MCF 10A (cell line): ENCODE measurements around the gene TOP2A. TPM values are rescaled to one million over a fixed set of nuclear protein-coding genes. Genes with fewer than 3 reads are reported as not detected.

Experiments
- BruUV-seq: library from RNA; stranded (reverse); fragments of 400-500 nt; replicated peaks from 2 replicates; lab custom pipeline; 2021; lab: Mats Ljungman, UMichigan
- CTCF ChIA-PET: fragments of 300-600 bp; sonication (Branson Sonifier 250); formaldehyde crosslinking; extraction: SDS; loops from one replicate; lab custom pipeline; 2021; ENCODE audit warnings: antibody characterized with exemption, inconsistent platforms; lab: Yijun Ruan, JAX
- POLR2A ChIA-PET: fragments of 300-600, 350-650 bp; sonication (Branson Sonifier 250); formaldehyde crosslinking; extraction: SDS; loops from one replicate; lab custom pipeline; 2020; ENCODE audit warnings: antibody characterized with exemption, inconsistent platforms; lab: Yijun Ruan, JAX
- DNase-seq: peaks from one replicate; pipeline ENCODE4 v3.0.0-alpha.2; 2018; ENCODE audit not compliant: unreplicated experiment
- H3K27ac Mint-ChIP-seq: one replicate; pipeline ENCODE4 v1.8.0; 2022; ENCODE audit warnings: mild to moderate bottlenecking, low read depth, mixed read lengths; ENCODE audit not compliant: unreplicated experiment
- H3K27me3 Mint-ChIP-seq: one replicate; pipeline ENCODE4 v1.8.0; 2022; ENCODE audit warnings: mixed read lengths; ENCODE audit not compliant: insufficient read depth, unreplicated experiment
- H3K36me3 Mint-ChIP-seq: one replicate; pipeline ENCODE4 v1.8.0; 2022; ENCODE audit warnings: mild to moderate bottlenecking, moderate library complexity, mixed read lengths; ENCODE audit not compliant: insufficient read depth, unreplicated experiment
- H3K4me1 Mint-ChIP-seq: one replicate; pipeline ENCODE4 v1.8.0; 2022; ENCODE audit warnings: mixed read lengths; ENCODE audit not compliant: insufficient read depth, unreplicated experiment
- H3K4me3 Mint-ChIP-seq: one replicate; pipeline ENCODE4 v1.8.0; 2022; ENCODE audit warnings: mild to moderate bottlenecking, moderate library complexity, mixed read lengths; ENCODE audit not compliant: unreplicated experiment
- H3K9me3 Mint-ChIP-seq: one replicate; pipeline ENCODE4 v1.8.0; 2022; ENCODE audit warnings: mixed read lengths; ENCODE audit not compliant: unreplicated experiment
- CTCF ChIP-seq: fragments of 200-600 bp; IDR thresholded peaks from one replicate; pipeline ENCODE4 v1.8.0; 2022; ENCODE audit warnings: antibody characterized with exemption, mild to moderate bottlenecking; ENCODE audit not compliant: unreplicated experiment
- intact Hi-C: fragments of 100-400 bp; cut with micrococcal nuclease; formaldehyde crosslinking; loops from 2 replicates; pipeline ENCODE4 v1.14.1; 2022
- total RNA-seq: library from RNA; stranded (reverse); gene quantifications from 2 replicates; pipeline ENCODE4 v1.2.3, GENCODE V29; 2022

TOP2A gene
- total RNA-seq, 1 experiment from 2014 or later: 151 TPM

DNA sequence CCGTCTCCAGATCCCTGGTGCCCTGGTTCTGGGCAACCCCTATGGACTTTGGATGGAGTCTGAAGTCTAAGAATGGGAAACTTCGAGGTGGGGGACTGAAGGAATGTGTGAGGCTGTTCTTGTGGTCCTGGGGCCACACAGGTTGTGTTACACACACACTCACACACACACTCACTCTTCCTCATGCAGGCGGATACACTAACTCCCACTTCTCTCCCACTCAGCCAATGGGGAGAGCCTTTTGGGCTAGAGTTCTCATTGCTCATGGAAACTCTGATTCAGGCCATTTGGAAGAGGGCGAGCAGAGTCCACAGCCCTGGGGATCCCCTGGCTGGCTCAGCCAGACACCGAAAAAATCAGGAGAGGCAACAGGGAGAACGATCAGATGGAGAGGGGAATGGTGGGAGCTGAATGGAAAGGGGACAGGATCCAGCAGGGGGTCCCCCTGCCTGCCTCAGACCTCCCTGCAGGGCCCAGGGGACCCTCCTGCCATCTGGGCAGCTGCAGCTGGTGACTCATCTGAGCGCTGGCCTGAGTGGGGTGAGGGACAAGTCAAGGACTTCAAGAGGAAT is 34.6 kb upstream of the TOP2A start:
- DNase-seq: no peak
- Mint-ChIP-seq H3K4me3 (no peak overlapping the region), H3K27ac (no peak overlapping the region), H3K27me3 (peaks cover 26% of the 10 kb centered on the region), H3K9me3 (no peaks in the 10 kb centered on the region), H3K36me3 (no peaks in the 10 kb centered on the region), H3K4me1 (peaks cover 27% of the 10 kb centered on the region)
- CTCF ChIA-PET: interaction anchor here (0.6 to 1.1 kb wide), 5 partner anchors 10 to 768 kb away, joined by 3 to 5 read pairs (median 3); no protein-coding TSS in a partner anchor
- TF ChIP-seq CTCF: no peak
- POLR2A ChIA-PET: interaction anchor here (0.6 to 6.7 kb wide), 5 partner anchors 13 to 404 kb away, joined by 3 to 40 read pairs (median 3); no protein-coding TSS in a partner anchor
- intact Hi-C loops: no loop called here
- BruUV-seq: no TSS peak

GRCh38 chr17:40451420-40451819 is 33.7 kb upstream of the TOP2A start:
- no peaks in the 10 kb centered on the region for H3K9me3 Mint-ChIP-seq
- peaks cover 29% of the 10 kb centered on the region for H3K27me3 Mint-ChIP-seq
- peaks cover 27% of the 10 kb centered on the region for H3K4me1 Mint-ChIP-seq
- BruUV-seq: no TSS peak
- ChIA-PET CTCF (interaction anchor here (0.6 to 1.1 kb wide), 4 partner anchors 9 to 97 kb away, joined by 3 to 9 read pairs (median 3); no protein-coding TSS in a partner anchor), POLR2A (interaction anchor here (0.7 to 6.7 kb wide), 4 partner anchors 10 to 168 kb away, joined by 3 to 40 read pairs (median 4); no protein-coding TSS in a partner anchor)
- peak overlapping the region; percentile 31 for H3K27ac Mint-ChIP-seq
- H3K36me3 Mint-ChIP-seq: no peaks in the 10 kb centered on the region
- H3K4me3 Mint-ChIP-seq: no peak overlapping the region
- TF ChIP-seq CTCF: no peak
- intact Hi-C loops: no loop called here
- DNase-seq: no peak

DNA sequence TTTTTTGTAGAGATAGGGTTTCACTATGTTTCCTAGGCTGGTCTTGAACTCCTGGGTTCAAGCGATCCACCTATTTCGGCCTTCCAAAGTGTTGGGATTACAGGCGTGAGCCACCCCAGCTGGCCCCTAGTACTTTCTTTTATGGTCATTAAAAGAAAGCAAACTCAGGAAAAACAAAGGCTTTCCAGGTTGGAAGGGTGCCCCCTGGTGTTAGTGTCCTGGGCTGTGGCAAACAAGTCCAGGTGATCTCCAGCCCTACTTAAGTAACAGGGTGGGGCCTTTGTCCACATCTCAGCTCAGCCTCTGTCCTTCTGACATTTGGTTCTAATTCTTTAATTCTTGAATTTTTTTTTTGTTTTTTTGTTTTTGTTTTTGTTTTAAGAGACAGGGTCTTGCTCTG is 32.5 kb upstream of the TOP2A start:
- intact Hi-C loops: no loop called here
- Mint-ChIP-seq H3K4me1 (peaks cover 29% of the 10 kb centered on the region), H3K4me3 (no peak overlapping the region), H3K36me3 (no peaks in the 10 kb centered on the region), H3K27ac (no peak overlapping the region), H3K9me3 (no peaks in the 10 kb centered on the region), H3K27me3 (peaks cover 21% of the 10 kb centered on the region)
- DNase-seq: peak; percentile 65
- ChIA-PET CTCF (interaction anchor here (0.5 to 2.4 kb wide), 15 partner anchors 9 to 890 kb away, joined by 3 to 21 read pairs (median 4); no protein-coding TSS in a partner anchor), POLR2A (interaction anchor here (0.6 to 6.7 kb wide), 4 partner anchors 21 to 100 kb away, joined by 3 to 40 read pairs (median 4); no protein-coding TSS in a partner anchor)
- TF ChIP-seq CTCF: peak; percentile 40
- no TSS peak for BruUV-seq

DNA sequence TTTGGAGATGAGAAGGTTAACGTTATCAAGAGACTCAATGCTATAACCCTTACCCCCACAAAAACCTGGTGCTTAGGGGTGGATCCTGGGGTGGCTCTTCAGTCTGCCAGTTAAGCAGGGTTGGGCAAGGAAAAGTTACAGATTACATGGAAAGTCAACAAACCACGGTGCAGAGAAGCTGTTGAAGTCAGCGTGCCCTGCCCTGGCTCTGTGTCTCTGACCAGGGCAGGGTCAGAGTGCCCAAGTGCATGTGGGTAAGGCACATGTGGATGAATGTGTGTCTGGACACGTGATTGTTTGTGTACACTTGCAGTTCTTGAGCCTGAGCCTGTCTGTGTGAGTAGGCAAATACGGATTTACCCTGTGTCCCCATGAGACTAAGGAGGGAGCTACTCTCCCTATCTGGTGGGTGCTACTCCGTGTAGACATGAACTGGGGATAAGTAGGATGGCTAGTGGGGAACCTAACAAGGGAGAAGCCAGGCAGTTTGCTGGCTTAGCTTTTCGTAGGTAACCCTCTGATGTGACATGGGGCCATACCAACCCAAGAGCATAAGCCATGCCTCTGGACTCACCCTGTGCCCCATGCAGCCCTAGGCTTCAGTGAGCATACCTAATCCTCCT is 31.1 kb upstream of the TOP2A start:
- intact Hi-C loops: no loop called here
- no peaks in the 10 kb centered on the region for H3K36me3 Mint-ChIP-seq

More for the DNA sequence above, 31.1 kb upstream of the TOP2A start:
- H3K4me3 Mint-ChIP-seq: no peak overlapping the region
- H3K27me3 Mint-ChIP-seq: peaks cover 32% of the 10 kb centered on the region
- ChIA-PET CTCF (interaction anchor here (0.7 to 2.4 kb wide), 8 partner anchors 8 to 332 kb away, joined by 3 to 21 read pairs (median 4); no protein-coding TSS in a partner anchor), POLR2A (interaction anchor here (1.2 to 6.7 kb wide), 2 partner anchors 11 to 22 kb away, joined by 3 to 40 read pairs; no protein-coding TSS in a partner anchor)
- no peaks in the 10 kb centered on the region for H3K9me3 Mint-ChIP-seq
- no peak for DNase-seq
- H3K27ac Mint-ChIP-seq: no peak overlapping the region
- peaks cover 36% of the 10 kb centered on the region for H3K4me1 Mint-ChIP-seq
- BruUV-seq: no TSS peak
- no peak for TF ChIP-seq CTCF
